ENCODE data around the gene GALNT10.

GRCh38 chr5:154390746-154391359, 200.3 kb downstream of the GALNT10 start:
- TF ChIP-seq CTCF (IDR thresholded peaks at IDR 0.05) (no peak), POLR2A (IDR thresholded peaks at IDR 0.05) (no peak)

Measured in lower leg skin (tissue), 3 donors.